ENCODE data around the gene CAPN5.

Gene CAPN5

GRCh38 chr11:77100166-77101042, 33.6 kb downstream of the CAPN5 start:
- DNase-seq (ENCODE audit: low spot score), result no peak

- DNase-seq (ENCODE audit: low spot score), result peak; percentile 38
Observed at GRCh38 chr11:77101043-77101537, 34.3 kb downstream of the CAPN5 start.

- DNase-seq (ENCODE audit: low spot score), result no peak
Observed at GRCh38 chr11:77102246-77103210, 35.8 kb downstream of the CAPN5 start, which contains the start of gene OMP. Gene OMP, plus strand, starts transcription at chr11:77102840. Its CDS starts 0 bp downstream, at chr11:77102840.

DNA sequence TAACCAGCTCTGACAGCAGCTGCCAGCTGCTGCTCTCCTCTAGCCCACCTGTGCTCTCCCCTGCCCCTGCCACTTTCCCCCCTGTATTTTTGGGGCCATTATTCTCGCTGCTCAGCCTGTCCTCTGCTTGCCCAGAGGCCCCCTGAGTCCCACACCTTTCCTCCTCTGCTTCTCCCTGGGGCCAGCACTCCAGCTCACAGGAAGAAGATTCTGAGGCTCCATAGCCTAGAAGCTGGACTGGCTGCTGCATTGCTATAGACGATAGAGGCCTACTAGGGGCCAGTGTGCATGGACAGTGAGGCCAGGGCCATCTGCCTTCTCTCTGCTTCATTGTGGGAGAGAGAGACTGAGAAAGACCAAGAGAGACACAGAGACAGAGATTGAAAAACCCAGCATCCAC, 36.5 kb downstream of the CAPN5 start:
- DNase-seq (ENCODE audit: low spot score), result no peak

DNA sequence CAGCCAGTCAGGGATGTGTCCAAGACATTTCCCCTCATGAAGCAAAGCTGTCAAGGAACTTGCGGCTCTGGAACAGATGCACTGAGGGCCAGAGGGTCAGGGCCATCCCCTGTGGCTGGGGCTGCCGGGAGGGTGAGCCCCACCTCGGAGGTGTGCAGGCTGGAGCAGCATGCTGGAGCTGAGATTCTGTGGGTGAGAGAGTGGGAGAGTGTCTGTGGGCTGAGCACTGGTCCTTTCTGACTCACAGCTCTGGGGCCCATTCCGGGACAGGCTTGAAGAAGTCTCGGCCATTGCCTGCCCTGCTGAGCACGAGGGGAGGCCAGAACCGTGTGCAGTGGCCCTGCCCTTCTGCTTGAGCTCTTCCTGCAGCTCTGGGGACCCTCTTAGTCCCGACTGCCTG, 38.0 kb downstream of the CAPN5 start:
- DNase-seq (ENCODE audit: low spot score), result no peak

DNA sequence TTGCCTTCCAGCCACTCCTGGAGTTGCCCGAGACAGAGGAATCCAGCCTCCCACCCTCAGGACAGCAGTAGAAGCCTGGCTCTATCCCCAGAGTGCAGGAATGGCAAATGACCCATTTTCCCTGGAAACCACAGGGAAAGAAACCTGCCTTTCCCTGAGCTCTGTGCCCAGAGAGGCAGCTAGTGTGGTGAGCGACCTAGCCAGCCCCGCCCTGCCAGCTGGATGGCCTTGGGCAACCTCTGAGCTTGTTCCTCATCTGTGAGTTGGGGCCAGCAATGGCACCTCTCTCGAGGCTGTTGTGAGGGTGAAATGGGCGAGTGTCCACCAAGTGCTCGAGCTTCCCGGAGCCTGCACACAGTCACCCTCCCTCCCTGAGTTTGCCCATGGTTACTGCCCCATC, 39.5 kb downstream of the CAPN5 start:
- no peak for DNase-seq (ENCODE audit: low spot score)

DNA sequence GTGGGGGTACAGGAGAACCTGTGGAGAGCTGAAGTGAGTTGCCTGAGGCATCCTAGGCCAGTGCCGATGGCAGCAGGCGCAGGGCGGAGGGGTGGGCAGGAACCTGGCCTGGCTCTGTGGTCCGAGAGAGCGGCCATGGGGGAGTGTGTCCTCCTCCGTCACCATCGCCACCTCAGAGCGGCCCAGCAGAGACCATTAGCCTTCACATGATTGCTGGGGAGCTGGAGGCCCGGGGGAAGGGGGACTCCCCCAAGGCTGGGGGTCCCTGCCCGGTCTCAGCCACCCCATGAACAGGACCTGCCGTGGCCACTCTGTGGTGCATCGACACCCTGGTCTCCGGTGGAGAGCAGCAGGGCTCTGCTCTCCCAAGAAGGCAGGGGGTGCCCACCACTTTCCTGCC, 40.0 kb downstream of the CAPN5 start:
- DNase-seq (ENCODE audit: low spot score), result no peak

GRCh38 chr11:77107950-77108349, 41.2 kb downstream of the CAPN5 start:
- DNase-seq (ENCODE audit: low spot score), result no peak

- DNase-seq (ENCODE audit: low spot score), result no peak
Observed at GRCh38 chr11:77108436-77108835, 41.7 kb downstream of the CAPN5 start.

DNA sequence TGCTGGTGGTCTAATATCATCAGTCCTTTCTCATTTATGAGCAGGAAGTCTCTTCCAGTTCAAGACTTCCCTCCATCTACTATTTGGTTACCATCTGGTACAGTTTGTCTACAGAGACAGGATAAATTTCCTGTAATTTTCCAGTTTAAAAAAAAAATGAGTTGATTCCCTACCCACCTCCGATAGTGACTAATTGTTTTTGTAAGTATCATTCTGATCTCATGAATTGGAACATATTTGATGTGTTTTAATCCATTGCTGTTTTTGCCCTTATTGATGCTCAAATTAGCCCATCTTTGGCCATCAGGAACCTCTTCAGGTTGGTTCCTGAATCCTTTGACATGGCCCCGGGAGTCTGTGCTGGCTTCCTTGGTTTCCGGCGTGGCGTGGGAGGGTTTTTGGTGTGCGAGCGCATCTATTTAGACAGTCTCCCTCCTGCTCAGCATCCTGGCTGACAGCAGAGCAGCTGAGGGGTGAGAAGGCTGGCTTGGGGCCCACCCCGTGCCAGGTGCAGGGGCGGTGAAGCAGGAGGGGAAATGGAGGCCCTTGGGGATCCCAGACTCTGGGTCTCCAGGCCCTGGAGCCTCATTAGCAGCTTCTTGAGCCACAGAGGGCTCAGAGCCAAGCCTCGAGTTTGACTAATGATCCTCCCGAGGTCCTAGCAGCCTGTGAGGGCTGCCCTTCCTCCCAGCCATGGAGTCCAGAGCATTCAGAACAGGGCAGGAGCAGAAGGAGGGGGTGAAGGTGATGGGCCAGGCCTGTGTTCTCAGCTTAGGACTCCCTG, 42.7 kb downstream of the CAPN5 start:
- DNase-seq (ENCODE audit: low spot score), result no peak

GRCh38 chr11:77110836-77111235, 44.1 kb downstream of the CAPN5 start:
- DNase-seq (ENCODE audit: low spot score), result no peak

GRCh38 chr11:77111277-77111676, 44.5 kb downstream of the CAPN5 start:
- no peak for DNase-seq (ENCODE audit: low spot score)

- no peak for DNase-seq (ENCODE audit: low spot score)
Observed at GRCh38 chr11:77111946-77112345, 45.2 kb downstream of the CAPN5 start.

DNA sequence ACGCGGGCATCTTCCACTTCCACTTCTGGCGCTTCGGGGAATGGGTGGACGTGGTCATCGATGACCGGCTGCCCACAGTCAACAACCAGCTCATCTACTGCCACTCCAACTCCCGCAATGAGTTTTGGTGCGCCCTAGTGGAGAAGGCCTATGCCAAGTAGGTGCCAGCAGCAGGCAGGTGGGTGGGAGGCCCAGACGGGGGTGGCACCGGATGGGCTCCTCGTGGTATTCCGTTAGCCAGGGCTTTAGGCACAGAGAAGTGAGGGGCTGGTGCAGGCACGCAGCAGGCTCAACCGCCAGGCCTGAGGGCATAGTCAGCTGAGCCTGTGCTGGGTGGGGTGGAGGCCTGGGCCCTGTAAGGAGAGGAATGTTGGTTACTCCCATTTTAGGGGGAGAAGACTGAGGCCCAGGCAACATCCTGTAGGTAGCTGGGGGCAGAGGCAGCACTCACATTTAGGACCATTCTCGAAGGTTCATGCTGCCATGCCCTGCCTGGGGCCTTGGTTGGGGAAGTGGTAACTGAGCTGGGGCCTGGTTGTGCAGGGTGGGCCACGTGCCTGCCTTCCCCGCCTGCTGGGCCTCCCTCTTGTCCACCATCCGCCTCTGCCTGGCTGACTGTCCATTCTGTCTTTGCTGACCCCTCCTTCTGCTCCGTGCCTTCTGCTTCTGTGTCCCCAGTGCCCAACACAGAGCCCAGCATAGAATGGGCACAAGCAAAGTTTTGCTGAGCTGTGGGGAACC, 46.0 kb downstream of the CAPN5 start:
- no peak for DNase-seq (ENCODE audit: low spot score)

DNA sequence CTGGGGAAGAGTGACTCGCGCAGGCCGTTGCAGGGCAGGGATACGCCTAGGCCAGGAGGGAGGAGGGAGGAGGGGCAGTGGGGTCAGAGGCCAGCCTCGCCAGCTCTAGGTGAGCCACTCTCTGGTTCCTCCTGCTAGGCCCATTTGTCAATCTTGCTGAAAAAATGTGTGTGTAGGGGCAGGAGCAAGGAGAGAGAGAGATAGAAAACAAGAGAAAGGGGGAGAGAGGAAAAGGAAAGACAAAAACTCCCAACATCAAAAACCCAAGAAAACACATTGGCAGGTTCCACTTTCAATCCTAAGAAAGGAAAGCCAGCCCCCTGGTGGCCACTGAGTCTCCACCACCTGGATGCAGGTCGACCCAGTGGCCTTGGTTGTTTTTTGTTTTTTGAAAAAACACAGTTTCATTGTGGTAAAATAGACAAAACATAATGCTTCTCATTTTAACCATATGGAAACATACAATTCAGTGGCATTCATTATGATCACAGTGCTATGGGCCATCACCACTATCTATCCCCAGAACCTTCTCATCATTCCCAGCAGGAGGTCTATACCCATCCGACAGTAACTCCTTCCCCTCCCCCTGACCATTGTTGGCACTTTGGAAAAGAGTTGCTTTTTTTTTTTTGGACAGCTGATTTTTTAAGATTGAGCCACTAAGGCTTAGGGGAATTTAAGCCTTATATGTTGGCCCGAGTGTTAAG, 46.8 kb downstream of the CAPN5 start:
- no peak for DNase-seq (ENCODE audit: low spot score)

DNA sequence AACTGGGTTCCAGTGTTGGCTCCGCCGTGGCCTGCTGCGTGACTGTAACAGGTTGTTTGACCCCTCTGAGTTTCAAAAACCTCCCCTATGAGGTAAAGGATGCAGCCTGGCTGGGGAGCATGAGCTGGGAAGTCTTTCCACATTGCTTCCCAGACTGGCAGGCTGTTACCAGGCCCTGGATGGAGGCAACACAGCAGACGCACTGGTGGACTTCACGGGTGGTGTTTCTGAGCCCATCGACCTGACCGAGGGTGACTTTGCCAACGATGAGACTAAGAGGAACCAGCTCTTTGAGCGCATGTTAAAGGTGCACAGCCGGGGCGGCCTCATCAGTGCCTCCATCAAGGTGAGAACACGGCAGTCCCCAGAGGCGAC, 47.3 kb downstream of the CAPN5 start:
- DNase-seq (ENCODE audit: low spot score), result no peak

GRCh38 chr11:77115181-77115611, 48.4 kb downstream of the CAPN5 start:
- DNase-seq (ENCODE audit: low spot score), result no peak

DNA sequence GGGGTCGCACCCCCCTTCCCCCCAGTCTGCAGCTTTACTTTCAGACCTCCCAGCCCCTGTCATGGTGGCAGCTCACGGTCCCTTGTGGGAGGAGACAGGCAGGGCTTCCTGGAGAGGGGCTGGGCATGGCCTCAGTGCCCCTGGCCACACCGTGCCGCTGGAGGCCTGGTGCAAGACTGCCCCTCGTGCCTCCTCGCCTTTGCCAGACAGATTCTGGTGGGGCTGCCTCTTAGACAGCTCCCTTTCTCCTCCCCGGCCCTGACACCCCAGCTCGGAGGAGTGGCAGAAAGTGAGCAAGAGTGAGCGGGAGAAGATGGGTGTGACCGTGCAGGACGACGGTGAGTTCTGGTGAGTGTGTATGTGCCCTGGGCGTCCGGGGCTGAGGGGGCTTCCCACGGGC, 49.2 kb downstream of the CAPN5 start:
- DNase-seq (ENCODE audit: low spot score), result no peak

- no peak for DNase-seq (ENCODE audit: low spot score)
Observed at GRCh38 chr11:77117492-77117891, 50.7 kb downstream of the CAPN5 start.

GRCh38 chr11:77118086-77118485, 51.3 kb downstream of the CAPN5 start:
- DNase-seq (ENCODE audit: low spot score), result no peak

All from kidney capillary endothelial cell (primary cell).